Activated B cell treated with CpG ODN at 0.5 μM for 24 hours (primary cell): ENCODE data around the gene RNPS1. TPM values are rescaled to one million over a fixed set of nuclear protein-coding genes. Genes with fewer than 3 reads are reported as not detected.

Experiments used
- ATAC-seq: fragments of 200-7000 bp; cut with Tn5 transposase; one replicate; pipeline ENCODE4 v1.10.0; 2021; ENCODE audit warnings: low read depth, mild to moderate bottlenecking, moderate library complexity
- CTCF ChIA-PET: fragments of 350-600 bp; sonication (Branson Sonifier 250); formaldehyde crosslinking; loops from one replicate; lab custom pipeline; 2021; ENCODE audit warnings: antibody characterized with exemption; lab: Charles Lee
- POLR2A ChIA-PET: fragments of 350-600 bp; sonication (Branson Sonifier 250); formaldehyde crosslinking; loops from one replicate; lab custom pipeline; 2021; ENCODE audit warnings: antibody characterized with exemption; lab: Charles Lee
- DNase-seq: peaks from one replicate; pipeline ENCODE4 v3.0.0; 2022
- H3K27ac Mint-ChIP-seq: one replicate; pipeline ENCODE4 v1.8.0; 2020; ENCODE audit warnings: mixed read lengths
- H3K27me3 Mint-ChIP-seq: one replicate; pipeline ENCODE4 v1.8.0; 2021; ENCODE audit warnings: mixed read lengths
- H3K36me3 Mint-ChIP-seq: one replicate; pipeline ENCODE4 v1.8.0; 2021; ENCODE audit warnings: low read depth, mixed read lengths
- H3K4me1 Mint-ChIP-seq: one replicate; pipeline ENCODE4 v1.8.0; 2021; ENCODE audit warnings: mixed read lengths
- H3K4me3 Mint-ChIP-seq: one replicate; pipeline ENCODE4 v1.8.0; 2020; ENCODE audit warnings: mild to moderate bottlenecking, mixed read lengths
- H3K9me3 Mint-ChIP-seq: one replicate; pipeline ENCODE4 v1.8.0; 2020; ENCODE audit warnings: mixed read lengths
- intact Hi-C: fragments of 100-400 bp; cut with micrococcal nuclease; formaldehyde crosslinking; loops from one replicate; pipeline ENCODE4 v1.15.1; 2024
- total RNA-seq: library from RNA; stranded (reverse); gene quantifications from 2 replicates; pipeline ENCODE4 v1.2.3, GENCODE V29; 2022
- TF ChIP-seq, protein P1 (sequence below): fragments of 200-600 bp; IDR thresholded peaks from one replicate; pipeline ENCODE4 v1.8.0; 2022; ENCODE audit warnings: antibody characterized with exemption, mild to moderate bottlenecking

RNPS1 gene, protein sequence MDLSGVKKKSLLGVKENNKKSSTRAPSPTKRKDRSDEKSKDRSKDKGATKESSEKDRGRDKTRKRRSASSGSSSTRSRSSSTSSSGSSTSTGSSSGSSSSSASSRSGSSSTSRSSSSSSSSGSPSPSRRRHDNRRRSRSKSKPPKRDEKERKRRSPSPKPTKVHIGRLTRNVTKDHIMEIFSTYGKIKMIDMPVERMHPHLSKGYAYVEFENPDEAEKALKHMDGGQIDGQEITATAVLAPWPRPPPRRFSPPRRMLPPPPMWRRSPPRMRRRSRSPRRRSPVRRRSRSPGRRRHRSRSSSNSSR
- 228 and 232 TPM in 2 replicates for total RNA-seq

DNA sequence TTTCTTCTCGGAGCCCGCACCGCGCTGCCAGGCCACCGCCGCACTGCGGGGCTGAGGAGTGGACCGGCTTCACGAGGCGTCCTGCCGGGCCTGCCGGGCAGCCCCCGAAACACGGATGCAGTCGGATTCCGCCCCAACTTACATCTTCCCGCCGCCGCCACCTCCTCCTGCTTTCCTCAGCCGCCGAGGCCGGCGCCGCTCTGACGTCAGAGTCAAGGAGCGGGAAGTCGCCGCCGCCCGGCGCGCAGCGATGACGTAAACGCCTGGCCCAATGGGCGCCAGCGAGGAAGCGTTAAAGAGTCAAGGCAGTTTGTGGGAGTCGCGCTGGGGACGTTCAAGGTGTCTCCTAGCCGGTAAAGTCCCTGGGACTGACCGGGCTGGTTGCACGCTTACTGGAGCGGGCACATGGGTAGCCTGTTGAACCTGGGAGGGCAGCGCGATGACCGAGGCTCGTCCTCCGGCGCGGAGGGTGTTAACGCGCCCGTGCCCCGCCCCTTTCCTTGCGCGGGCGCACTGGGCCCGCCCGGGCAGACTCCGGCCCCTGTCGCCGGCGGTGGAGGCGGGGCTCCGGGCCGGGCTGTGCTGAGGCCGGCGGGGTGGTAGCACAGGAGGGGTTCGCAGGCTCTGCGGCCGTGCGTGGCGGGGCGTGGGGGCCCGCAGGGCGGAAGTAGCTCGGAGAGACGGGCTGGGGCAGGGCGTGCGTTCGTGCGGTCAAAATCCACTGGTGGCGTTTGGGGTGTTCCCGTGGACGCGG lies at the start of gene RNPS1:
TSS of gene RNPS1 (minus strand) at position 214 of the 754 bp plus-strand sequence. CDS start 3,483 bp downstream, outside the sequence.
- no peaks in the 10 kb centered on the region for H3K27me3 Mint-ChIP-seq
- peaks cover 43% of the 10 kb centered on the region for H3K4me1 Mint-ChIP-seq
- POLR2A ChIA-PET, result interaction anchor here (0.7 to 2.3 kb wide), 9 partner anchors 16 to 303 kb away, joined by 3 to 14 read pairs (median 4); partner anchors contain the start of genes ATP6V0C, ECI1, RPS2 and TBL3
- CTCF ChIA-PET, result interaction anchor here (0.8 kb wide), 1 partner anchor 73 kb away, joined by 3 read pairs; no protein-coding TSS in a partner anchor
- peaks cover 38% of the 10 kb centered on the region for H3K36me3 Mint-ChIP-seq
- TF ChIP-seq, protein P1, sequence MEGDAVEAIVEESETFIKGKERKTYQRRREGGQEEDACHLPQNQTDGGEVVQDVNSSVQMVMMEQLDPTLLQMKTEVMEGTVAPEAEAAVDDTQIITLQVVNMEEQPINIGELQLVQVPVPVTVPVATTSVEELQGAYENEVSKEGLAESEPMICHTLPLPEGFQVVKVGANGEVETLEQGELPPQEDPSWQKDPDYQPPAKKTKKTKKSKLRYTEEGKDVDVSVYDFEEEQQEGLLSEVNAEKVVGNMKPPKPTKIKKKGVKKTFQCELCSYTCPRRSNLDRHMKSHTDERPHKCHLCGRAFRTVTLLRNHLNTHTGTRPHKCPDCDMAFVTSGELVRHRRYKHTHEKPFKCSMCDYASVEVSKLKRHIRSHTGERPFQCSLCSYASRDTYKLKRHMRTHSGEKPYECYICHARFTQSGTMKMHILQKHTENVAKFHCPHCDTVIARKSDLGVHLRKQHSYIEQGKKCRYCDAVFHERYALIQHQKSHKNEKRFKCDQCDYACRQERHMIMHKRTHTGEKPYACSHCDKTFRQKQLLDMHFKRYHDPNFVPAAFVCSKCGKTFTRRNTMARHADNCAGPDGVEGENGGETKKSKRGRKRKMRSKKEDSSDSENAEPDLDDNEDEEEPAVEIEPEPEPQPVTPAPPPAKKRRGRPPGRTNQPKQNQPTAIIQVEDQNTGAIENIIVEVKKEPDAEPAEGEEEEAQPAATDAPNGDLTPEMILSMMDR, result no peak
- H3K4me3 Mint-ChIP-seq, result peak within 1 kb of the TSS; percentile 93
- ATAC-seq, result peak; percentile 91
- H3K27ac Mint-ChIP-seq, result peak within 1 kb of the TSS; percentile 98
- H3K9me3 Mint-ChIP-seq, result no peaks in the 10 kb centered on the region
- intact Hi-C loops, result loop anchor here (1.0 to 5.0 kb wide), 8 partner anchors 17 to 656 kb away; partner anchors contain the start of genes ATP6V0C, CCNF, CRAMP1 and E4F1
- DNase-seq, result peak; percentile 98

DNA sequence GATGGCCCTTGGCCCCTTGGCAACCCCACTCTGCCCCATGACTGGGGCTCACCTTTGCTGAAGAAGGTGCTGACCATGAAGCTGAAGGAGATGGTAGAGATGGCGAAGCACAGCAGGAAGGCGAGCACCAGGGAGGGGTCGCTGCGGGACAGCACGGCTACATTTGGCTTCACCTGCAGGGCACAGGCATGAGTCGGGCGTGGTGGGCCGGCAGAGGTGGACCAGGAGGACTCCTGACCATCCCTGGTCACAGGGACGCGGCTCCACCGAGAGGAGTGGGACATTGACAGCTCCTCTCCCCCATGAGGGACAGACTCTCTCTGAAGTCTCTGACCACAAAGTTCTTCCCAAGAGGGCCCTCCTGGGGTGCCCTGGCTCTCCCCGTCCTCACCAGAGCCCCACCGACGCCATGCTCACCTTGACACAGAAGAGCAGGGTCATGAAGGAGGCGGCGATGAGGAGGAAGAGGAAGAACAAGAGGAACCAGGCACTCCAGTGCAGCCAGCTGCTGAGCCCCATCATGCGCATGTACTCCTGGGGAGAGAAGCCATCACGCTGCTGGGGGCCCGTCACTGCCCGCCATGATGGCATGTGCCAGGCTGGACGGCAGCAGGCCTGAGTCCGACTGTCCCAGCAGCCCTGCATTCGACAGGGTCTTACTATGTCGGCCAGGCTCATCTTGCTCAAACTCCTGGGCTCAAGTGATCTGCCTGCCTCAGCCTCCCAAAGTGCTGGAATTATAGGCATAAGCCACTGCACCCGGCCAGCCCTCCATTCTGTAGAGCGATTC lies 49.5 kb upstream of the RNPS1 start:
- H3K27ac Mint-ChIP-seq, result no peak overlapping the region
- no peak overlapping the region for H3K4me3 Mint-ChIP-seq
- TF ChIP-seq, protein P1, result no peak
- no peaks in the 10 kb centered on the region for H3K9me3 Mint-ChIP-seq
- CTCF ChIA-PET, result no interaction called here
- DNase-seq, result no peak
- no peaks in the 10 kb centered on the region for H3K36me3 Mint-ChIP-seq
- ATAC-seq, result no peak
- no peaks in the 10 kb centered on the region for H3K27me3 Mint-ChIP-seq
- POLR2A ChIA-PET, result interaction anchor here (0.7 kb wide), 1 partner anchor 44 kb away, joined by 4 read pairs; no protein-coding TSS in a partner anchor
- no peaks in the 10 kb centered on the region for H3K4me1 Mint-ChIP-seq
- intact Hi-C loops, result no loop called here

DNA sequence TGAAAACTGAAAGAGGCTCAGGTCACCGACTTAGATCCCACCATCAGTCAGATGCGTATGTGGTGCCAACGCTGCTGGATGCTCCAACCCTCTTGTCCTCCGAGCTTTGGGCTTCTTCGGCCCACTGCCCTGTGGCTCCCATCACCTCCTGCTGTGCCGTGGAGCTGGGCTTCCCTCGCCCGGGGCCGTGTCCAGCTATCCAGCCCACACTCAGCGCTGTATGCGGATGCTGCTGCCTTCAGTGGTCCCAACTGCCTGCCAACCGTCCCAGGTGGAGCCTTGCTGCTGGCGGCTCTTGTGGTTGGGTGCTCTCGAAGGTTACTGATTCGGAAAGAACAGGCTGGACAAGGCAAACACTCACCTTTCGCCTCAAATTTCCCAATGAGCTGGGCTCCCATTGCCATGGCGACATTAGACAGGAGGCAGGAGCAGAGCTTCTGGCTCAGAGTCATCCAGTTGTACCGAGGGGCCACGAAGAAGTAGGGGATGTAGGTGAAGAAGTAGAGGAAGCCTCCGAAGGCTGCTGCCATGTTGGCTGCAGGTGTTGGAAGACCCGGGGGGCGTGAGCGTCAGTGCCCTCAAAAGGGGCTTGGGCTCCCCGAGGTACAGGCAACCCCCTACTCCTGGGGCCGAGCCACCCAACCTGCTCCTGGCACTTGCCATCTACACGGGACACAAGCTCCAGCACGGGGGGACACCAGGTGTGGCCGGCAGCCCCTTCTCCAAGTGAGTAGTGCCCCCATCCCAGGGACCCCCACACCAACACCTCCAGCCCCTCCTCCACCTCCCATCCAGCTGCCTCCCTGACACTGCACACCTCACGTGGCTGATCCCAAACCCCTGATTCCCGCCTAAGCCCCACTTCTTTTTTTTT lies 40.4 kb upstream of the RNPS1 start:
- no peaks in the 10 kb centered on the region for H3K4me1 Mint-ChIP-seq
- H3K27me3 Mint-ChIP-seq, result no peaks in the 10 kb centered on the region
- intact Hi-C loops, result no loop called here
- H3K36me3 Mint-ChIP-seq, result no peaks in the 10 kb centered on the region
- H3K27ac Mint-ChIP-seq, result no peak overlapping the region
- ATAC-seq (no peak), DNase-seq (no peak)
- CTCF ChIA-PET, result no interaction called here
- TF ChIP-seq, protein P1, result no peak
- no peak overlapping the region for H3K4me3 Mint-ChIP-seq
- no peaks in the 10 kb centered on the region for H3K9me3 Mint-ChIP-seq
- POLR2A ChIA-PET, result no interaction called here

DNA sequence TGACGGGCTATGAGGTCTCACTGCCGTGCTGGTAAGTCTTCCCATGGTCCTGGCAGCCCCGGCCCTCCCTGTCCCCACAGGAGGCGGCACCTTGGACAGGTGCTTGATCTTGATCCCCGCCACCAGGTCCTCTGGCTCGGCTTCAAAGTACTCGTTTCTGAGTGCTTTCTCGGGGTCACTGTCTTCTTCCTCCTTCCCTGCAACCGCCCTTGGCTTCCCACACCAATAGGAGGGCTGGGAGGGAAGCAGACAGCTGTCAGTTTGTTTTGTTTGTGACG lies 31.9 kb upstream of the RNPS1 start:
- TF ChIP-seq, protein P1, result no peak
- ATAC-seq, result no peak
- H3K36me3 Mint-ChIP-seq, result no peaks in the 10 kb centered on the region
- intact Hi-C loops, result no loop called here
- ChIA-PET CTCF (no interaction called here), POLR2A (no interaction called here)
- H3K9me3 Mint-ChIP-seq, result no peaks in the 10 kb centered on the region
- no peak for DNase-seq
- no peak overlapping the region for H3K27ac Mint-ChIP-seq
- no peak overlapping the region for H3K4me3 Mint-ChIP-seq
- H3K27me3 Mint-ChIP-seq, result no peaks in the 10 kb centered on the region
- H3K4me1 Mint-ChIP-seq, result no peaks in the 10 kb centered on the region
